ENCODE data around the gene RFT1. TPM values are rescaled to one million over a fixed set of nuclear protein-coding genes. Genes with fewer than 3 reads are reported as not detected.

The RFT1 gene
- total and polyA plus RNA-seq, 2 of the 13 experiments (the other 11 are each of a cell fraction or from before 2014, with no cell fraction given) = 23.2 to 37.0 TPM

- TF ChIP-seq ZBTB38 (CRISPR knock-in tag; IDR thresholded peaks at IDR 0.05) (peak; percentile 38; the same call in 1 of the 2 replicates), CCAR2 (optimal IDR thresholded peaks at IDR 0.05; ENCODE audit: low read depth, low read length) (no peak), ZSCAN31 (CRISPR knock-in tag; IDR thresholded peaks at IDR 0.05; ENCODE audit: low read depth) (peak; percentile 3; the same call in 1 of the 2 replicates), ZEB1 (IDR thresholded peaks at IDR 0.05; ENCODE audit: insufficient replicate concordance, low read depth) (peak; percentile 17), TAF1 (CRISPR knock-in tag; IDR thresholded peaks at IDR 0.05) (0 out of 2 replicates have a peak, but pooled peaks have one; percentile 62), LCORL (IDR thresholded peaks at IDR 0.05) (no peak), LCORL (CRISPR knock-in tag; IDR thresholded peaks at IDR 0.05) (no peak), POLR2G (IDR thresholded peaks at IDR 0.05; ENCODE audit: low read depth, low read length) (peak; percentile 7), ZNF687 (CRISPR knock-in tag; IDR thresholded peaks at IDR 0.05) (peak; percentile 81), ZNF263 (CRISPR knock-in tag; IDR thresholded peaks at IDR 0.05) (0 out of 2 replicates have a peak, but pooled peaks have one; percentile 41), ZNF598 (CRISPR knock-in tag; IDR thresholded peaks at IDR 0.05; ENCODE audit: borderline replicate concordance) (0 out of 2 replicates have a peak, but pooled peaks have one; percentile 25), NFAT5 (CRISPR knock-in tag; IDR thresholded peaks at IDR 0.05) (0 out of 2 replicates have a peak, but pooled peaks have one; percentile 31), MAX (IDR thresholded peaks at IDR 0.05) (peak; percentile 10; the same call in 1 of the 2 replicates), SP1 (IDR thresholded peaks at IDR 0.05) (no peak), SP1 (CRISPR knock-in tag; IDR thresholded peaks at IDR 0.05) (no peak), ZNF788 (CRISPR knock-in tag; IDR thresholded peaks at IDR 0.05; ENCODE audit: borderline replicate concordance) (0 out of 2 replicates have a peak, but pooled peaks have one; percentile 42)
Observed at GRCh38 chr3:53073553-53074365, 56.5 kb downstream of the RFT1 start (continued).
